ENCODE measurements around the gene GCHFR.

Gene GCHFR

DNA sequence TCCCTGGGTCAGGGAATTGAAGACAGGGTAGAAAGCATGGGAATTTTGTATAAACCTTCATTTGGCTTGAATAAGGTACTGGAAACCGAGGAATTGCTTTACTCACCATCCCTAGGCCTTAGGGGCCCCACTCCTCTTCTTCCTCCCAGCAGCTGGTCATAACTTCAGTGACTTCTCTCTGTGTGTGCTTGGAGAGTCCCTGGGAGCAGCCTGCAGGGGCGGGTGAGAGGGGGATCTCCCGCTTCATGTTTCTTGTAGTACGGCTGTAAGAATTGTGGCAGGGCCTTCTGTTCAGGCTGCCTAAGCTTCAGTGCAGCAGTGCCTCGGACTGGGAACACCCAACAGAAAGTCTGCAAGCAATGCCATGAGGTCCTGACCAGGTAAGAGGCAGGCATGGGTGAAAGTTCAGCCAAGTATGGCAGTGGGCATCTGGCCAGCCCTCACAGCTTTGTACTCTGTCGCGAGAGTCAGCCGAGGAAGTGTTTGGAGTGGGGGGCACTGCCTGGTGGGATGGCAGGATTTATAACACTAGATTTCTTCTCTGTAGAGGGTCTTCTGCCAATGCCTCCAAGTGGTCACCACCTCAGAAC, 45.1 kb downstream of the GCHFR start:
- H3K27me3 ChIP-seq (ENCODE audit: control insufficient read depth, insufficient read depth, low read length): no peaks in the 10 kb centered on the region
- no peaks in the 10 kb centered on the region for H3K9me3 ChIP-seq (ENCODE audit: control insufficient read depth, low read length)
- peaks cover 6% of the 10 kb centered on the region for H3K36me3 ChIP-seq (ENCODE audit: control insufficient read depth, insufficient read depth, low read length)
- no peak overlapping the region for H3K9ac ChIP-seq (ENCODE audit: low read length)
- peaks cover 21% of the 10 kb centered on the region for H3K4me1 ChIP-seq (ENCODE audit: control insufficient read depth, insufficient read depth, low read length)
- H3K4me3 ChIP-seq (ENCODE audit: low read length): no peak overlapping the region

DNA sequence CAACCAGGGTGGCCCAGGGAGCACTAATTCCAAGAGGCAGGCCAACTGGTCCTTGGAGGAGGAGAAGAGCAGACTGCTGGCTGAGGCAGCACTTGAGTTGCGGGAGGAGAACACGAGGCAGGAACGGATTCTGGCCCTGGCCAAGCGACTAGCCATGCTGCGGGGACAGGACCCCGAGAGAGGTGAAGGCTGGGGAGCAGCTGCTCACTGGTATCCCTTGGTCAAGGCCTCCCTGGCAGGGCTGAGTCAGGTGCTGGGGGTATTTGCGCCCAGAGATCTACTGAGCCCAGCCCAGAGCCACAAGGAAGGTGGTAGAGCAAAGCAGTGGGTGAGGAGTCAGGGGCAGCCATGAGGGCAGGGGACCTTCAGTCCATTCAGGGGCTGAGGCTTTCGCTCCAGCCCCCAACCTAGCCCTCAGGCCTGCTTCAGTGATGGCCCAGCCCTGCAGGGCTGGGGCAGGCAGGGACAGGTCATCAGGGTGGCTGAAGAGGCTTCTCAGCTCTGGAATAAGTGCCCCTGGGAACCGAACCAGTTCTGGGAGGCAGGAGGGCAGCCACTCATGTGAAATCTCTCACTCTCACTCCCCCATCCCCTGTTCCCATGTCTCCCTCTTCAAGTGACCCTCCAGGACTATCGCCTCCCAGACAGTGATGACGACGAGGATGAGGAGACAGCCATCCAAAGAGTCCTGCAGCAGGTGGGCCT, 49.0 kb downstream of the GCHFR start:
- Histone ChIP-seq H3K9ac (ENCODE audit: low read length) (no peak overlapping the region), H3K9me3 (ENCODE audit: control insufficient read depth, low read length) (no peaks in the 10 kb centered on the region), H3K4me1 (ENCODE audit: control insufficient read depth, insufficient read depth, low read length) (peaks cover 7% of the 10 kb centered on the region), H3K4me3 (ENCODE audit: low read length) (no peak overlapping the region), H3K36me3 (ENCODE audit: control insufficient read depth, insufficient read depth, low read length) (peaks cover 9% of the 10 kb centered on the region), H3K27me3 (ENCODE audit: control insufficient read depth, insufficient read depth, low read length) (no peaks in the 10 kb centered on the region)

DNA sequence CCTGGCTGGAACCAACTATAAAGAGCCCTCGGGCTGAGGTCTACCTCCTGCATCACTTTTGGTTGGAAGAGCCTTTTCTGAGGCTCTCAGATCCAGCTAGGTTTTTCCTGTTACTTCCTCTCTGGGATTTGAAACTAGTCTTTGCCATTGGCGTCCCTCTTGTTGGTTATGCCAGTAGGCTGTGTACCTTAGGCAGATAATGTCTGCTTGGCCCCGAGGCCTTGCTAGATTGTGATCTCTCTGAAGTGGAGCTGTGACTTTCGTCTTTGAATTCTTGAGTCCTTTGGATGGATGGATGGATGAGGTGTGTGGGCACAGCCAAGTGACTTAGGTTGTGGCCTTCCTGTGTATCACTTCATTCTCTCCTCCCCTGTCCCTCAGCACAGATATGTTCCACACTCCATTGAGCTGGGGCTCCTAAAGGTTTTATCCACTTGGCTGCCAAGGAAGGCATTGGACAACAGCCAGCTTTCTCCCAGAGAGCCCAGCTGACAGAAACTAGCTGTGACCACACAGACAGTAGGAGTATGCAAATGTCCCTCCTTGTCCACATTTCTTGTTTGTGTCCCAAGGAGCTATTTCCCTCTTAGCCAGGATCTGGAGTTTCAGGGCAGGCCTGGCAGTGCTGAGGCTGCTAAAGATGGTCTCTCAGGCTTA, 51.3 kb downstream of the GCHFR start:
- H3K9me3 ChIP-seq (ENCODE audit: control insufficient read depth, low read length): no peaks in the 10 kb centered on the region
- no peaks in the 10 kb centered on the region for H3K4me1 ChIP-seq (ENCODE audit: control insufficient read depth, insufficient read depth, low read length)
- H3K27me3 ChIP-seq (ENCODE audit: control insufficient read depth, insufficient read depth, low read length): no peaks in the 10 kb centered on the region
- H3K9ac ChIP-seq (ENCODE audit: low read length): no peak overlapping the region
- H3K36me3 ChIP-seq (ENCODE audit: control insufficient read depth, insufficient read depth, low read length): peaks cover 9% of the 10 kb centered on the region
- H3K4me3 ChIP-seq (ENCODE audit: low read length): no peak overlapping the region
